ENCODE measurements around the gene ERN1.

Gene ERN1

DNA sequence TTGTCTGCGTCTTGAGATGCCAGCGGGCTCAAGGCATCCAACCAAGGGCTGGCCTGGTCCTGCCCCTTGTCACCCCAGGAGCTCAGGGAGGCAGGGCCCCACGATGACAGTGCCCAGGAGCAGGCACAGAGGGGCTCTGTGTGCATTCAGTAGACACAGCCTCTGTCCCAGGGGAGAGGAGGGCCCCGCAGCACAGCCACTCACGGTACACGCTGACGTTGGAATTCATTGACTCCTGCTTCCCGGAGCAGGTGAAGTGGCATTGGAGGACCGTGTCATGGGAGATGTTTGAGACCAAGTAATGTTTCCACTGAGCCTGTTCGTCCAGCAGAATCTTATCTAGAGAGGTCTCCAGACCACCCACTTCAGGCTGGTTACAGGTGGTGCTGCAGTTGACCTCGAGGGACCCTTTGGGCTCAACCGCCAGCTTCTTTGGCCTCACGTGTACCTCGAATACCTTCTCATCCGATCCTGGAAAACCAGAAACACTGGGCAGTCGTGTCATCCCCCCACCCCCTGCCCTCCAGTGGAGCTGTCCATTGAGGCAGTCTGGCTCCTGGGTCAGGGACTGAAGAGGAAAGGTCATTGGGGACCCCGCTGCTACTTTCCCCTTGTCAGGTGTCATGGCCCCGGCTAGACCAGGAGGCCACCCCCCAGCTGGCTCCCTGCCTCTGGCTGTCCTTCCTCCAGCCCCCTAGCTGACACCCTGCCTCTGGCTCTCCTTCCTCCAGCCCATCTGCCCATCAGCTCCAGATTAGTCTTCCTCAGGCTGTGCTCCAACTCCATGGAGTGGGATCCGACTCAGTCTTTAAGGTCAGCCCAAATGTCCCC is 124.8 kb downstream of the ERN1 start:
- Histone ChIP-seq H3K27ac (replicated peaks) (no peak overlapping the region), H3K27me3 (ENCODE audit: insufficient read depth, poor library complexity, severe bottlenecking) (no peaks in the 10 kb centered on the region), H3K4me3 (replicated peaks; ENCODE audit: insufficient read depth, low read length) (no peak overlapping the region)
- TF ChIP-seq, protein P1, sequence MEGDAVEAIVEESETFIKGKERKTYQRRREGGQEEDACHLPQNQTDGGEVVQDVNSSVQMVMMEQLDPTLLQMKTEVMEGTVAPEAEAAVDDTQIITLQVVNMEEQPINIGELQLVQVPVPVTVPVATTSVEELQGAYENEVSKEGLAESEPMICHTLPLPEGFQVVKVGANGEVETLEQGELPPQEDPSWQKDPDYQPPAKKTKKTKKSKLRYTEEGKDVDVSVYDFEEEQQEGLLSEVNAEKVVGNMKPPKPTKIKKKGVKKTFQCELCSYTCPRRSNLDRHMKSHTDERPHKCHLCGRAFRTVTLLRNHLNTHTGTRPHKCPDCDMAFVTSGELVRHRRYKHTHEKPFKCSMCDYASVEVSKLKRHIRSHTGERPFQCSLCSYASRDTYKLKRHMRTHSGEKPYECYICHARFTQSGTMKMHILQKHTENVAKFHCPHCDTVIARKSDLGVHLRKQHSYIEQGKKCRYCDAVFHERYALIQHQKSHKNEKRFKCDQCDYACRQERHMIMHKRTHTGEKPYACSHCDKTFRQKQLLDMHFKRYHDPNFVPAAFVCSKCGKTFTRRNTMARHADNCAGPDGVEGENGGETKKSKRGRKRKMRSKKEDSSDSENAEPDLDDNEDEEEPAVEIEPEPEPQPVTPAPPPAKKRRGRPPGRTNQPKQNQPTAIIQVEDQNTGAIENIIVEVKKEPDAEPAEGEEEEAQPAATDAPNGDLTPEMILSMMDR (IDR thresholded peaks at IDR 0.05; ENCODE audit: insufficient read depth, low read length): no peak
- no peak for TF ChIP-seq POLR2AphosphoS5 (IDR thresholded peaks at IDR 0.05; ENCODE audit: low read depth)
- no peak for TF ChIP-seq GABPA (IDR thresholded peaks at IDR 0.05; ENCODE audit: low read depth)
- TF ChIP-seq, protein P2, sequence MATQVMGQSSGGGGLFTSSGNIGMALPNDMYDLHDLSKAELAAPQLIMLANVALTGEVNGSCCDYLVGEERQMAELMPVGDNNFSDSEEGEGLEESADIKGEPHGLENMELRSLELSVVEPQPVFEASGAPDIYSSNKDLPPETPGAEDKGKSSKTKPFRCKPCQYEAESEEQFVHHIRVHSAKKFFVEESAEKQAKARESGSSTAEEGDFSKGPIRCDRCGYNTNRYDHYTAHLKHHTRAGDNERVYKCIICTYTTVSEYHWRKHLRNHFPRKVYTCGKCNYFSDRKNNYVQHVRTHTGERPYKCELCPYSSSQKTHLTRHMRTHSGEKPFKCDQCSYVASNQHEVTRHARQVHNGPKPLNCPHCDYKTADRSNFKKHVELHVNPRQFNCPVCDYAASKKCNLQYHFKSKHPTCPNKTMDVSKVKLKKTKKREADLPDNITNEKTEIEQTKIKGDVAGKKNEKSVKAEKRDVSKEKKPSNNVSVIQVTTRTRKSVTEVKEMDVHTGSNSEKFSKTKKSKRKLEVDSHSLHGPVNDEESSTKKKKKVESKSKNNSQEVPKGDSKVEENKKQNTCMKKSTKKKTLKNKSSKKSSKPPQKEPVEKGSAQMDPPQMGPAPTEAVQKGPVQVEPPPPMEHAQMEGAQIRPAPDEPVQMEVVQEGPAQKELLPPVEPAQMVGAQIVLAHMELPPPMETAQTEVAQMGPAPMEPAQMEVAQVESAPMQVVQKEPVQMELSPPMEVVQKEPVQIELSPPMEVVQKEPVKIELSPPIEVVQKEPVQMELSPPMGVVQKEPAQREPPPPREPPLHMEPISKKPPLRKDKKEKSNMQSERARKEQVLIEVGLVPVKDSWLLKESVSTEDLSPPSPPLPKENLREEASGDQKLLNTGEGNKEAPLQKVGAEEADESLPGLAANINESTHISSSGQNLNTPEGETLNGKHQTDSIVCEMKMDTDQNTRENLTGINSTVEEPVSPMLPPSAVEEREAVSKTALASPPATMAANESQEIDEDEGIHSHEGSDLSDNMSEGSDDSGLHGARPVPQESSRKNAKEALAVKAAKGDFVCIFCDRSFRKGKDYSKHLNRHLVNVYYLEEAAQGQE (IDR thresholded peaks at IDR 0.05; ENCODE audit: insufficient replicate concordance, low read depth): no peak
- TF ChIP-seq SPI1 (IDR thresholded peaks at IDR 0.05; ENCODE audit: borderline replicate concordance, low read depth): no peak
- DNase-seq (ENCODE audit: low read depth in 1 of 2, low spot score in 1 of 2): no peak

DNA sequence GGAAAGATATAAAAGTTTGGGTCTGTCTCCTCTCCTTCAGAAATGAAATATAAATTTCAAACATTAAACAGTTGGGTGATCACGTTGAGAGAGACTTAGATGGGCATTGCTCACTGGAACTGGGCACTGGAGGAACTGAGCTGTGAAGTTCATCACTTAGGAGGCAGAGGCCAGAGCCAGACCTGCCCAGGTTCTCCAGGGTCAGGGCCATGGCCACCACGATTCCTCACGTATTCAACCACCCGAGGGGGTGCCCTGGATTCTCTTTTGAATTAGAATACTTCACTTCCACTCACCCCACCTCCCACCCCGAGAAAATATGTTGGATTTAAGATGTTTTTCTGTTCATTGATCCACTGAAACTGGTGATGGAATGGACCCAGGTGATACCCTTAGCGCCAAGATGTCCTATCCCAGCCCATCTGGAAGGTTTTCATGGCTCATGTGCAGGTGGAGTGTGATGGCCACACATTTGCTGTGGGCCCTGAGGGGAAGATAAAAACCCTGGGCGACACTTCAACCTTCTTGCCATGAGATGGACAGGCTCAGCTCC is 125.7 kb downstream of the ERN1 start:
- Histone ChIP-seq H3K27me3 (ENCODE audit: insufficient read depth, poor library complexity, severe bottlenecking) (peaks cover 4% of the 10 kb centered on the region), H3K4me3 (replicated peaks; ENCODE audit: insufficient read depth, low read length) (no peak overlapping the region), H3K27ac (replicated peaks) (no peak overlapping the region)
- TF ChIP-seq SPI1 (IDR thresholded peaks at IDR 0.05; ENCODE audit: borderline replicate concordance, low read depth) (no peak), POLR2AphosphoS5 (IDR thresholded peaks at IDR 0.05; ENCODE audit: low read depth) (no peak), GABPA (IDR thresholded peaks at IDR 0.05; ENCODE audit: low read depth) (no peak)
- TF ChIP-seq, protein P1 (IDR thresholded peaks at IDR 0.05; ENCODE audit: insufficient read depth, low read length): no peak
- TF ChIP-seq, protein P2 (IDR thresholded peaks at IDR 0.05; ENCODE audit: insufficient replicate concordance, low read depth): no peak
- DNase-seq (ENCODE audit: low read depth in 1 of 2, low spot score in 1 of 2): no peak

DNA sequence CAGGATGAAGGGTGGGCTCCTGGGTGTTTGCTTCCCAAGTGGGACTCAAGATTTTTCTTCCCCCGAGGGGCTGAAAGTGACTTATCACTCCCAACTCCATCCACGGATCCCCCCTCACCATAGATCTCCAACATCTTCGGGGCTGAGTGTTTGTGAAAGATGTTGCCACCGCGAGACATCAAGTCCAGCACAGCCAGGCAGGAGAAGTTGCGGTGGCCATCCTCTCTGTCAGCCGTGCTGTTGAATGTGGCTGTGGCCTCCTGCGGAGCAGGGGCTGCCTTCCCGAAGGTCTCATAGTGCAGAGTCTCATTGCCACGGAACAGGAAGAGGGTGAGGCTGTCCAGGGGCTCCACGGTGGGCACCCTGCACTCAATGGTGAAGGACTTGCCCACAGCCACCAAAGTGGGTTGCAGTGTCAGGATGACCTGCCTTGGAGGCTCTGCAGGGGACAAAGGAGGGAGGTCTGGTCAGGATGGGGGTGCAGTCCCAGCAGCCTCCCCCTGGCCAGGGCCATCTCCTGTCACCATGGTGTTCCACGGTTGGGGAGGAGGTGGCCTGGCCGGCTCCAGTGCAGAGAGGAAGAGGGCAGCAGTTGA is 126.3 kb downstream of the ERN1 start:
- TF ChIP-seq, protein P2 (IDR thresholded peaks at IDR 0.05; ENCODE audit: insufficient replicate concordance, low read depth): no peak
- TF ChIP-seq SPI1 (IDR thresholded peaks at IDR 0.05; ENCODE audit: borderline replicate concordance, low read depth) (no peak), POLR2AphosphoS5 (IDR thresholded peaks at IDR 0.05; ENCODE audit: low read depth) (no peak), GABPA (IDR thresholded peaks at IDR 0.05; ENCODE audit: low read depth) (no peak)
- TF ChIP-seq, protein P1 (IDR thresholded peaks at IDR 0.05; ENCODE audit: insufficient read depth, low read length): no peak
- no peak overlapping the region for H3K4me3 ChIP-seq (replicated peaks; ENCODE audit: insufficient read depth, low read length)
- DNase-seq (ENCODE audit: low read depth in 1 of 2, low spot score in 1 of 2): no peak
- peaks cover 10% of the 10 kb centered on the region for H3K27me3 ChIP-seq (ENCODE audit: insufficient read depth, poor library complexity, severe bottlenecking)
- H3K27ac ChIP-seq (replicated peaks): no peak overlapping the region

Measured in HL-60 (cell line).